Measurements from ENCODE around the gene SLCO1B3.
A peak's percentile ranks its signal among the peaks of the same experiment; 100 is the strongest.
"Not testable (repeated sequence)": the region's sequence is repeated elsewhere in the genome, so short reads cannot be mapped to it uniquely, and the experiment has no call there.

The SLCO1B3 gene, protein sequence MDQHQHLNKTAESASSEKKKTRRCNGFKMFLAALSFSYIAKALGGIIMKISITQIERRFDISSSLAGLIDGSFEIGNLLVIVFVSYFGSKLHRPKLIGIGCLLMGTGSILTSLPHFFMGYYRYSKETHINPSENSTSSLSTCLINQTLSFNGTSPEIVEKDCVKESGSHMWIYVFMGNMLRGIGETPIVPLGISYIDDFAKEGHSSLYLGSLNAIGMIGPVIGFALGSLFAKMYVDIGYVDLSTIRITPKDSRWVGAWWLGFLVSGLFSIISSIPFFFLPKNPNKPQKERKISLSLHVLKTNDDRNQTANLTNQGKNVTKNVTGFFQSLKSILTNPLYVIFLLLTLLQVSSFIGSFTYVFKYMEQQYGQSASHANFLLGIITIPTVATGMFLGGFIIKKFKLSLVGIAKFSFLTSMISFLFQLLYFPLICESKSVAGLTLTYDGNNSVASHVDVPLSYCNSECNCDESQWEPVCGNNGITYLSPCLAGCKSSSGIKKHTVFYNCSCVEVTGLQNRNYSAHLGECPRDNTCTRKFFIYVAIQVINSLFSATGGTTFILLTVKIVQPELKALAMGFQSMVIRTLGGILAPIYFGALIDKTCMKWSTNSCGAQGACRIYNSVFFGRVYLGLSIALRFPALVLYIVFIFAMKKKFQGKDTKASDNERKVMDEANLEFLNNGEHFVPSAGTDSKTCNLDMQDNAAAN

DNA sequence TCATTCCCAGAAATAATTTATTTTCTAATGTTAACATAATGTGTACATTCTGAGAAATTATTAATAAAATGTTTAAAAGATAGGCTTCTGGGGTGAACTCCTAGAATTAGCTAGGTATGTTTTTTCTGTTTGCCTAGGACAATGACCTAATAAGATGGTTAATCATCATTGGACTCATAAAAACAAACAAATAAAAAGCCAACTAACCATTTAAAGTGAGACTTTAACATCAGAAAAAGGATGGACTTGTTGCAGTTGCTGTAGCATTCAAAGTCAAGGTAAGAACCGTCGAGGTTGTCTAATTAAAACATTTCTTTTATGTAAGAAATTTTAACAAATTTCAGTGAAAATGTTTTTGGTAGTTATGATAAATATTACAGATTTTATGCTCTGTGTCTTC lies at the start of gene SLCO1B3:
SLCO1B3 (plus strand) TSS at position 219 of the 400 bp plus-strand sequence. CDS start 5,034 bp downstream, outside the sequence.
- DNase-seq (ENCODE audit: low spot score), result no peak

DNA sequence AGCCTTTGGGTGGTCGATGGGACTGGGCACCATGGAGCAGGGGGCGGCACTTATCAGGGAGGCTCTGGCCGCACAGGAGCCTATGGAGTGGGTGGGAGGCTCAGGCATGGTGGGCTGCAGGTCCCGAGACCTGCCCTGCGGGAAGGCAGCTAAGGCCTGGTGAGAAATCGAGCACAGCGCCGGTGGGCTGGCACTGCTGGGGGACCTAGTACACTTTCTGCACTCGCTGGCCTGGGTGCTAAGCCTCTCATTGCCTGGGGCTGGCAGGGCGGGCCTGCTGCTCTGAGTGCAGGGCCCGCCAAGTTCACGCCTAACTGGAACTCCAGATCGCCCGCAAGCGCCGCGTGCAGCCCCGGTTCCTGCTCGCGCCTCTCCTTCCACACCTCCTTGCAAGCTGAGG lies 33.1 kb upstream of the SLCO1B3 start:
- DNase-seq (ENCODE audit: low spot score), result no peak

DNA sequence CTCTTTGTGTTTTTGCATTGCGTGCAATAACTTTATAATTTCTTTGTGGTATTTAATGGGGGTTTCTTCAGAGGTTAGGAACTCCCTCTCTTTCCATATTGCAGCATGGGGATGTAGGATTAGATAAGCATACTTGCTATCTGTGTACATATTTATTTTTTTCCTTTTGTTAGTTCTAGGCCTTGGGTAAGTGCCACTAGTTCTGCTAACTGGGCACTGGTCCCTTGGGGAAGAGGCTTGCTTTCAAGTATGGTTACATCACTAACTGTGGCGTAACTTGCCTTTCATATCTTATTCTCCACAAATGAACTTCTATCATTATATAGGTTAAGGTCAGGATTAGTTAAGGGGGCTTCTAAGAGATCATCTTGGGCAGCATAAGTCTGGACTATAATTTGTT lies 31.5 kb upstream of the SLCO1B3 start:
- DNase-seq (ENCODE audit: low spot score), result no peak

DNA sequence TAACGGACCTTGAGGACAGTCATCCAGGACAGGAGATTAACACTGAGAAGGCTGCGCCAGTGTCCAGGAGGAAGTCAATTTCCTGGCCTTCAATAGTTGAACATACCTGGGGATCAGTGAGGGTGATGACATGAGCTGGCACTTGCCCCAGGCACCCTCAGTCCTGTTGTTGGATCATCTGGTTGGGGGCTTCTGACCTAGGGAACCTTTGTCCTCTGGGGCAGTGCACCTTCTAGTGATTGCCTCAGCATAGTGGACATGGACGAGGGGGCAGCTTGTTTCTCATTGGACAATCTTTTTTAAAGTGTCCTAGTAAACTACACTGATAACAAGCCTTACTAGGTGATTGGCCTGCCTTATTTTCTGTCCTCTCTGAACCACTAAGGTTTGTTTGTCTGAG lies 30.5 kb upstream of the SLCO1B3 start:
- DNase-seq (ENCODE audit: low spot score), result not testable (repeated sequence)

DNA sequence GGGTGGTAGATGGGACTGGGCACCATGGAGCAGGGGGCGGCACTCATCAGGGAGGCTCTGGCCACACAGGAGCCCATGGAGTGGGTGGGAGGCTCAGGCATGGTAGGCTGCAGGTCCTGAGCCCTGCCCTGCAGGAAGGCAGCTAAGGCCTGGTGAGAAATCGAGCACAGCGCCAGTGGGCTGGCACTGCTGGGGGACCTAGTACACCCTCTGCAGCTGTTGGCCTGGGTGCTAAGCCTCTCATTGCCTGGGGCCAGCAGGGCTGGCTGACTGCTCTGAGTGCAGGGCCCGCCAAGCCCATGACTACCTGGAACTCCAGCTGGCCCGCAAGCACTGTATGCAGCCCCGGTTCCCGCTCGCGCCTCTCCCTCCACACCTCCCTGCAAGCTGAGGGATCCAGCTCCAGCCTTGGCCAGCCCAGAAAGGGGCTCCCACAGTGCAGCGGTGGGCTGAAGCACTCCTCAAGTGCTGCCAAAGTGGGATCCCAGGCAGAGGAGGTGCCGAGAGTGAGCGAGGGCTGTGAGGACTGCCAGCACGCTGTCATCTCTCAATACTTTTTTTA lies 26.6 kb upstream of the SLCO1B3 start:
- not testable (repeated sequence) for DNase-seq (ENCODE audit: low spot score)

DNA sequence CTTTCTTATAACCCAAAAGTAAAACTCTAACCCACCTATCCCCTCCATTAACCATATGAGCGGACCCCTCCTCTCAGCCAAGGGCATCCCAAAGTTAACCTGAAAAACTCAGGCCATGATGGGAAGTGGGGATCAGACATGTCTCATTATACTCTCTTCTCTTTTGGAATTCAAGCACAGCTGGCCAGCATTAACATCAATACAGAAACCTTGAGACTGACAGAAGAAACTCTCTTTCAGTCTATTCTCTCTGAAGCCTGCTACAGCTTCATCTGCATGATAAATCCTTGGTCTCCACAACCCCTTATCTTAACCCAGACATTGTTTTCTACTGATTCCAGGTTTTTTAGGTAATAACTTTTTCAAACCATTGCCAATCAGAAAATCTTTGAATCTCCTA lies 17.5 kb upstream of the SLCO1B3 start:
- DNase-seq (ENCODE audit: low spot score), result no peak

DNA sequence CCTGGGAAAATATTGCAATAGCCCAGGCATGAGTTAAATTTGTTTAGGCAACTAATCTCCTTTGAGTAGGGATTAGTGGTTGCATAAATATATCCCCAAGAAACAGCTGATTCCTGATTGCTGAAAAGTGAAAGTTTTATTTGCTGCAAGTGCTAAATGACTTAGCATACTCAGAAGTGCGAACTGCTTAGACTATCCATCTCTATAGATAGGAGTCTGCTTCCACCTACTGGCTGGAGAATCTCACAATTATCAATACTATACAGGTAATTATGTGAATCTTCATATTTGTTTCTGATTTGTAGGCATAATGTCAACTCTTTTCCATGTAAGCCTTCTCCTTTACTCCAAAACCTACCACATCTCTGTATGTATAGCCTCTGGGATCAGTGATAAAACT lies 12.0 kb upstream of the SLCO1B3 start:
- no peak for DNase-seq (ENCODE audit: low spot score)

DNA sequence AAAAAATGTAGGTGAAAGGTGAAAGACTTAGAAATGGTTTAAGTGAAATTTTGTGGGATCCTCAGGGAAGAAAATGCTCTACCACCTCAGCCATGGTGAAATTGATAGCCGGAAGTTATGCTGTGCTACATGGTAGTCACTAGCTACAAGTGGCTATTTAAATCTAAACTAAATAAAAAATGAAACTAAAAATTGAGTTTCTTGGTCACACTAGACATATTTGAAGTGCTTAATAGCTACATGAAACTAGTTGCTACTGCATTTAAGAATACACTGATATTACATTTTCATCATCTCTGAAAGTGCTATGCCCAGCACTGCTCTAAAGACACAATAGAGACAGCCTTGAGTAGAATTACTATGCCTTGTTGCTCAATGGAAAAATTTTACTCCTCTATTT lies 10.3 kb upstream of the SLCO1B3 start:
- no peak for DNase-seq (ENCODE audit: low spot score)

DNA sequence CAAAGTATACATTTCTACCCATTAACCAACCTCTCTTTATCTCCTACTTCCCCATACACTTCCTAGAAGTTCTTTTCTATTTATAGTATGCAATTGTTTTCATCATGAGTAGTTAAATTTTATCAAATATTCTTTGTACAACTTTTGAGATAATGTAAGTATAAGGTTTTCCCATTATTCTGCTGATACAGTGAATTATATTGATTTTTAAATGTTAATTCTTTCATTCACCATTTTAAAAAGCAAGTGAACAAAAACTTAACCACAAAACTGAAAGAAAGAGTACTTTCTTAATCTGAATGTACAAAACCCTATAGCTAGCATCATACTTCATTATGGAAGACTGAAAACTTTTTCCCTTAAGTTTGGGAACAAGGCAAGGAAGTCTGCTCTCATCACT lies 9.5 kb upstream of the SLCO1B3 start:
- DNase-seq (ENCODE audit: low spot score), result no peak

DNA sequence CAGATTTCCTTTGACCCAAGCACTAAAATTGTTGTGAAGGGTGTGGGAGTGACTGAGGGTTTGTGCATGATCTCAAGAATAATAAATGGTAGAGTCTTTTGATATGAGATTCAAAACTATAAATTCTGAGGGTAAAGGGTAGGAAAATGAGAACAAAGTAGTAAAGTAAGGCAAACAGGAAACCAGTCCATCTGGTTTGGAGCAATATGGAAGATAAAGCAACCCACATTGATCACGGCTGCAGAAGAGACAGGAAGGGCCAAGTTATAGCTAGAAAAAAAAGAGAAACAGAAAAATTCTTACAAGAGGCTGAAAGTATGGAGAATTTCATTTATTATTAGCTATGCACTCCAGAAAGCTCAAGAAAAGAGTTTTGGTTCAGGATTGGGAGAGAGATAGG lies 4.6 kb upstream of the SLCO1B3 start:
- no peak for DNase-seq (ENCODE audit: low spot score)

DNA sequence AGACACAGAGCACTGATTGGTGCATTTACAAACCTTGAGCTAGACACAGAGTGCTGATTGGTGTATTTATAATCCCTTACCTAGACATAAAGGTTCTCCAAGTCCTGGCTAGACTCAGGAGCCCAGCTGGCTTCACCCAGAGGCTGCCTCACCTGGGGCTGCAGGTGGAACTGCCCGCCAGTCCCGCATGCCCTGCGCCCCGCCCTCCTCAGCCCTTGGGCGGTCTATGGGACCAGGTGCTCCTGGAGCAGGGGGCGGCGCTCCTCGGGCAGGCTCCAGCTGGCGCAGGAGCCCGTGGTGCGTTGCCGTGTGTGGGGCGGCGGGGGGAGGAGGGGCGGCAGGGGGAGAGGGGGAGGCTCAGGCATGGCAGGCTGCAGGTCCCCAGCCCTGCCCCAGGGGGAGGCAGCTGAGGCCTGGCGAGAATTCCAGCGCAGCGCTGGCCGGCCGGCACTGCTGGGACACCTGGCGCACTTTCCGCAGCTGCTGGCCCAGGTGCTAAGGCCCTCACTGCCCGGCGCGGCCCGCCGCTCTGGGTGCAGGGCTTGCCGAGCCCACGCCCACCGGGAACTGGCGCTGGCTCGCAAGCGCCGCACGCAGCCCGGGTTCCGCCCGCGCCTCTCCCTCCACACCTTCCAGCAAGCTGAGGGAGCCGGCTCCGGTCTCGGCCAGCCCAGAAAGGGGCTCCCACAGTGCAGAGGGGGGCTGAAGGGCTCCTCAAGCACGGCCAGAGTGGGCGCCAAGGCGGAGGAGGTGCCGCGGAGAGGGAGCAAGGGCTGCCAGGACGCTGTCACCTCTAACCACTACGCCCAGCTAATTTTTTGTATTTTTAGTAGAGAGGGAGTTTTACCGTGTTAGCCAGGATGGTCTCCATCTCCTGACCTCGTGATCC lies 3.1 kb upstream of the SLCO1B3 start:
- no peak for DNase-seq (ENCODE audit: low spot score)

DNA sequence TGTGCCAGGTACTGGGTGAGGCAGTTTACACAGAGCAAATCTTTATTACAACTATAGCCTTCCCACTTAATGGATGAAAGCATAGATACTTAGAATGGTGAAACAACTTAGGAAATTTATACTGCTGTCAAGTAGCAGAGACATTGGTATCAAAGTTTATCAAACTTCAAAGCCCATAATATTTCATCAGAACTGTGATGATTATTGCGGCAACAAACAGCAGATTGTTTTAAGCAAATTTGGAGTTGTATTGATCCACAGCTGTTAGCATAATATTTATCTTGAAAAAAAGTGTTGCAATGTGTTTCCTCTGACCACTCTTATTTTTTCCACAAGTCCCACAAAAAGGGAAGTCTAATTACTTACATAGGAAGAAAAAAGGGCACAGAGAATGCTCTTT lies 2.0 kb upstream of the SLCO1B3 start:
- DNase-seq (ENCODE audit: low spot score), result no peak

DNA sequence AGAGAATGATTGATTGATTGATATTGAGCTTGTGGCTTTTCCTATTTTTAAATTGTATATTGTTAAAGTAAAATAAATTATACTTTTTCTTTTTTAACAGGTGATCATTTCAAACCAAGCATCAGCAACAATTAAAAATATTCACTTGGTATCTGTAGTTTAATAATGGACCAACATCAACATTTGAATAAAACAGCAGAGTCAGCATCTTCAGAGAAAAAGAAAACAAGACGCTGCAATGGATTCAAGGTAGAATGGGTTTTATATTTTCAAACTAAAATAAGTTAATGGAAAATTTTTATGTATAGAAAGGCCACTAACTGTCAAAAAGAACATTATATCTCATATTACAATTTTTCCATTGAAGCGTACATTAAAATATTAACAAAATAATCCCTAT lies 5.1 kb downstream of the SLCO1B3 start:
- DNase-seq (ENCODE audit: low spot score), result no peak

DNA sequence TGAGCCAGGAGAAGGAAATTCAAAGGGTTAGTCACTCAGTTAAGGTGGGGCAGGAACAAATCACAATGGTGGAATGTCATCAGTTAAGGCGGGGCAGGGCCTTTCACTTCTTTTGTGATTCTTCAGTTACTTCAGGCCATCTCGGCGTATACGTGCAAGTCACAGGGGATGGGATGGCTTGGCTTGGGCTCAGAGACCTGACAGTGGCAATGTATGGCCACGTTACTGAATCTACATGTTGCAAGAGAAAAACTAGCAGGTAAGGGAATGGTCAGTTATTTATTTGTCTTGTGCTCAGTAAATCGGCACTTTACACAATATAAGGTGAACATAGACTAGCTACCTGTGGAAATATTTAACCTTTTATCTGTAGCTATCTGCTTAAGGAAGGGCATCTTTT lies 11.9 kb downstream of the SLCO1B3 start:
- DNase-seq (ENCODE audit: low spot score), result peak; percentile 85

DNA sequence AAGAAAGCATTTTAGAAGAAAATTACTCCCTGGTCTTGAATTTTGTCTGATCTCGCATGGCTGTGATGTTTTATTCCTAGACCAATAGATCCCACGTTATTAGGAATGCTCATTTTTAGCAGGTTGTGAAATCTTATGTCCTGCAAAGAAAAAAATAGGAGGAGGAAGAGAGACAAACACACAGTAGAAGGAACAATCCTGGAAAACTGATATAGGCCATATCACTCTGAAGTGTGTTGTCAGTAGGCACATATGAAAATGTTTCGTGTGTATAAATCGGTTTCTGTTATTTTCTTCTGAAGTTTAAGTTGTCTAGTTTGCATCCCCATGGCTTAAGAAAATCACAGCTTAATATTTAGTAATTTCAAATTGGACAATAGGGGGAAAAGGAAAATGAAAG lies 12.4 kb downstream of the SLCO1B3 start:
- peak; percentile 34 for DNase-seq (ENCODE audit: low spot score)

DNA sequence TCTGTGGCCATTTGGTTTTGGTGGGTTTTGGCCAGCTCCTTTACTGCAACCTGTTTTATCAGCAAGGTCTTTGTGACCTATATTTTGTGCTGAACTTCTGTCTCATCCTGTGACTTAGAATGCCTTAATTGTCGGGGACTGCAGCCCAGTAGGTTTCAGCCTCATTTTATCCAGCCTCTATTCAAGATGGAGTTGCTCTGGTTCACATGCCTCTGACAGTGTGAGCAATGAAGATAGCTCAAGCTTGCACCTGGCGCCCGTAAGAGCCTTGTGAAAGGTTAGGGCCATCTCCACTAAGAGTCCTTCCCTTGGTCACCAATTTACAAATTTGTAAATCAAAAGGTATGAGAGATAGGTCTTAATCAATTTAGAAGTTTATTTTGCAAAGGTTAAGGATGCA lies 19.4 kb downstream of the SLCO1B3 start:
- no peak for DNase-seq (ENCODE audit: low spot score)

DNA sequence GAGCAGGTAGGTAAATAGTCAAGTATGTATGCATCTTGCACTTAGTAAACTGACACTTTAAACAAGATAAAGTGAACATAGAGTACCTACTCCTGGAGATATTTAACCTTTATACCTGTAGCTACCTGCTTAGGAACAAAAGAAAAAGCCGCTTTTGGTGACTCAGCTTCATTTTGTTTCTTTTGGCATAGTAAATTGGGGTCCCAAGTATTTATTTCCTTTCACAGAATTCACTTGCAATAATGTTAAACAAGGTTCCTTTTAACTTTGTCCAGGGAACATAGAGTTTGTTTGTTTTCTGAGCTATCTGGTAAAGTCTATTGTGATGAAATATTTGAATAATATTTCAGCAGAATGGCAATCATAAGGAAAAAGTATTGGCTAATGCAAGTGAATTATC lies 20.0 kb downstream of the SLCO1B3 start:
- peak; percentile 50 for DNase-seq (ENCODE audit: low spot score)

DNA sequence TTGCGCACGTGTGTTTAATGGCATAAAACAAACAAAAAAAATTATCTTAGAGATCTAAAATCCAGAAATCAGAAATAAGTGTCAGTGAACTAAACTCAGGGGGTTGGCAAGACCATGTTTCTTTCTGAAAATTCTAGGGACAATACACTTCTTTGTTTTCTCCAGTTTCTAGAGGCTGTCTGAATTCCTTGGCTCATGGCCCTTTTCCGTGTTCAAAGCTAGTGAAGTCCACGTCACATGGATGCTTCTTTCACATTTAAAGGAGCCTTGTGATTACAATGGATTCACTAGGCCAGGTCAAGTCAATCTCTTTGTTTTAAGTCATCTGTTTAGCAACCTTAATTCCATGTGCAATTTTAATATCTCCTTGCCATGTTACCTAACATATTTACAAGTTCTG lies 22.4 kb downstream of the SLCO1B3 start:
- no peak for DNase-seq (ENCODE audit: low spot score)

DNA sequence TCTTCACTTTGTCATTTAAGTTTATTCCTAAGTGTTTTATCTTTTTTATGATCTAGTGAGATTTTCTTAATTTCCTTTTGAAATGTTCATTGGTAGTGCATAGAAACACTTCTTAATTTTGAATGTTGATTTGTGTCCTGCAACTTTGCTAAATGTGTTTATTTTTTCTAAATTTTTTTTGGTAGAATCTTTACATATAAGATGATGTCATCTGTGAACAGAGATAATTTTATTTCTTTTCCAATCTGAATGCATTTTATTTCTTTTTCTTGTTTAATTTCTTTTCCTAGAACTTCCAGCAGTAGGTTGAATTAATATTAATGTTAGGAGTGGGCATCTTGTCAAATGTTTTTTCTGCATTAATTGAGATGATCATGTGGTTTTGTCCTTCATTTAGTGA lies 42.1 kb downstream of the SLCO1B3 start:
- DNase-seq (ENCODE audit: low spot score), result no peak

DNA sequence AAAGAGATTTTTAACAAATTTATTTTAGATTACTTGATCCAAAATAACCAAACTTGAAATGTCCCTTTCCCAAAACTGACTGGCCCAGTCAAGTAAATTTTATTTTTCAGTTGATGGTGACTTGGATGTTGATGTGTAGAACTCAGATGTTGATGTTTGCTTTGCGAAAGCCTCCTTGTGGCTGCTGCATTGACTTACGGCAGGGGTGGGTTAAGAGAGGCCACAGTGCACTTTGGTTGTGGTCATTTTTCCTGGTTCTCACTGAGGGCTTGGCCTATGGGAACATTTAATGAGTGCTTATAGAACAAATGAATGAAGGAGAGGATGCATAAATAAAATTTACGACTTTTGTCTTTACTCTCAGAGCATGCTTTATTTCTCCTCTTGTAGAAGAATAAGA lies 52.6 kb downstream of the SLCO1B3 start:
- DNase-seq (ENCODE audit: low spot score), result no peak

DNA sequence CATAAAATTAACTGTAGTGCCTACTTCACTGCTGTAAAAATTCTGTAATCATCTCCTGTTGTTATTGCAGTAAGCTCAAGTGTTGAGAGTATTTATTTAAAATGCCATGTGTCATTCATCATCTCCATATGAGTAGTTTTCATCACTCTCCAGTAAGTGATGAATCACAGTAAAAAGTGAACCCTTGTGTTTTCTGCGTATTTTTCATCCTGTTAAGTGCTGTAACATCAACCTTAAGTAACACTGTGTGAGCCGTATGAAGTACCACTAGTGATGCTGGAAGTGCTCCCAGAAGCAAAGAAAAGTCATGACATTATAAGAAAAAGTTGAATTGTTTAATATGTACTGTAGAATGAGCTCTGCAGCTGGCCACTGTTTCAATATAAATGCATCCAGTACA lies 55.4 kb downstream of the SLCO1B3 start:
- DNase-seq (ENCODE audit: low spot score), result no peak

DNA sequence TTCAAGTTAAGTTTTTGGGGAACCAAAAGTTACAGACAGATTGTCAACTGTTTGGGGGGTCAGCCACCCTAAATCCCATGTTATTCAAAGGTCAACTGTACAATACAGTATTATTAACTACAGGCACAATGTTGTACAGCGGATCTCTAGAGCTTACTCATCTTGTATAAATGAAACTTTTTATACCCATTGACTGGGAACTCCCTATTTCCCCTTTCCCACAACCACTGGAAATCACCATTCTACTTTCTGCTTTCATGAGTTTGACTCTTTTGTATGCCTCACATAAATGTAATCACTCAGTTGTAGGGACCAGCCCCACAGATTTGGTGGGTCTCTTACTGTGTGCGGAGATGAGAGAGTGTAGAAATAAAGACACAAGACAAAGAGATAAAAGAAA lies 57.8 kb downstream of the SLCO1B3 start:
- DNase-seq (ENCODE audit: low spot score), result no peak

Data from LoVo (cell line).